H9 (cell line): ENCODE results near the gene RBMS3. TPM values are rescaled to one million over a fixed set of nuclear protein-coding genes. Genes with fewer than 3 reads are reported as not detected.

ENCODE experiments used
- DNase-seq: peaks from one replicate; pipeline ENCODE4 v3.0.0-alpha.2; 2017
- H2AFZ ChIP-seq: one replicate; pipeline ENCODE4 v1.6.1; 2013; ENCODE audit warnings: mild to moderate bottlenecking, low read length, control low read depth, moderate library complexity
- H2AK5ac ChIP-seq: 2 replicates; pipeline ENCODE4 v1.6.1; 2013; ENCODE audit warnings: low read length, control low read depth, mixed read lengths; ENCODE audit not compliant: insufficient read length
- H2BK120ac ChIP-seq: one replicate; pipeline ENCODE4 v1.6.1; 2013; ENCODE audit warnings: low read depth, mild to moderate bottlenecking, low read length, control low read depth, inconsistent platforms; ENCODE audit not compliant: poor library complexity, severe bottlenecking
- H2BK12ac ChIP-seq: 2 replicates; pipeline ENCODE4 v1.6.1; 2013; ENCODE audit warnings: low read length, control low read depth, mixed read lengths, low read depth; ENCODE audit not compliant: insufficient read length
- H2BK15ac ChIP-seq: 2 replicates; pipeline ENCODE4 v1.6.1; 2013; ENCODE audit warnings: low read depth, low read length, control low read depth
- H2BK20ac ChIP-seq: one replicate; pipeline ENCODE4 v1.6.1; 2013; ENCODE audit warnings: low read depth, mild to moderate bottlenecking, low read length, control low read depth, inconsistent platforms; ENCODE audit not compliant: poor library complexity, severe bottlenecking
- H2BK5ac ChIP-seq: 2 replicates; pipeline ENCODE4 v1.6.1; 2013; ENCODE audit warnings: low read length, control low read depth, mixed read lengths; ENCODE audit not compliant: insufficient read length
- H3K14ac ChIP-seq: 2 replicates; pipeline ENCODE4 v1.6.1; 2013; ENCODE audit warnings: low read length, control low read depth; ENCODE audit not compliant: insufficient read depth
- H3K18ac ChIP-seq: 2 replicates; pipeline ENCODE4 v1.6.1; 2013; ENCODE audit warnings: low read depth, mild to moderate bottlenecking, mixed read lengths, low read length, control low read depth; ENCODE audit not compliant: insufficient read length
- H3K23ac ChIP-seq: 2 replicates; pipeline ENCODE4 v1.6.1; 2013; ENCODE audit warnings: low read length, control low read depth, mixed read lengths, low read depth; ENCODE audit not compliant: insufficient read length
- H3K23me2 ChIP-seq: 2 replicates; pipeline ENCODE4 v1.6.1; 2013; ENCODE audit warnings: low read depth, mild to moderate bottlenecking, mixed read lengths, low read length, control low read depth; ENCODE audit not compliant: insufficient read length, poor library complexity, severe bottlenecking
- H3K27ac ChIP-seq: 2 replicates; pipeline ENCODE4 v1.5.1; 2013; ENCODE audit warnings: low read length, control low read depth, mixed read lengths, low read depth; ENCODE audit not compliant: insufficient read length
- H3K27me3 ChIP-seq: 2 replicates; pipeline ENCODE4 v1.6.1; 2013; ENCODE audit warnings: low read length, control low read depth, inconsistent platforms; ENCODE audit not compliant: insufficient read depth
- H3K4ac ChIP-seq: 2 replicates; pipeline ENCODE4 v1.6.1; 2013; ENCODE audit warnings: low read depth, mild to moderate bottlenecking, control low read depth, inconsistent platforms, low read length, moderate library complexity
- H3K4me1 ChIP-seq: 2 replicates; pipeline ENCODE4 v1.6.1; 2013; ENCODE audit warnings: low read length, control low read depth, inconsistent platforms; ENCODE audit not compliant: insufficient read depth
- H3K4me2 ChIP-seq: 2 replicates; pipeline ENCODE4 v1.6.1; 2013; ENCODE audit warnings: low read length, control low read depth, mixed read lengths; ENCODE audit not compliant: insufficient read length, insufficient read depth
- H3K56ac ChIP-seq: 2 replicates; pipeline ENCODE4 v1.6.1; 2013; ENCODE audit warnings: low read depth, mild to moderate bottlenecking, mixed read lengths, low read length, control low read depth; ENCODE audit not compliant: insufficient read length
- H3K79me1 ChIP-seq: 2 replicates; pipeline ENCODE4 v1.6.1; 2013; ENCODE audit warnings: low read depth, mild to moderate bottlenecking, moderate library complexity, low read length, control low read depth, inconsistent platforms; ENCODE audit not compliant: insufficient read depth, poor library complexity, severe bottlenecking
- H3K79me2 ChIP-seq: 2 replicates; pipeline ENCODE4 v1.6.1; 2013; ENCODE audit warnings: low read length, control low read depth, inconsistent platforms; ENCODE audit not compliant: insufficient read depth
- H3K9ac ChIP-seq: 2 replicates; pipeline ENCODE4 v1.6.1; 2013; ENCODE audit warnings: low read length, control low read depth, mixed read lengths; ENCODE audit not compliant: insufficient read length; ENCODE audit errors: extremely low read depth
- H3K9me3 ChIP-seq: one replicate; pipeline ENCODE4 v1.6.1; 2013; ENCODE audit warnings: low read depth, low read length, inconsistent platforms; ENCODE audit not compliant: control insufficient read depth
- H3T11ph ChIP-seq: one replicate; pipeline ENCODE4 v1.6.1; 2013; ENCODE audit warnings: mild to moderate bottlenecking, low read length, control low read depth, inconsistent platforms
- H4K20me1 ChIP-seq: one replicate; pipeline ENCODE4 v1.6.1; 2013; ENCODE audit not compliant: control insufficient read depth, insufficient read length, insufficient read depth
- H4K5ac ChIP-seq: 2 replicates; pipeline ENCODE4 v1.6.1; 2013; ENCODE audit warnings: low read depth, mild to moderate bottlenecking, mixed read lengths, low read length, control low read depth; ENCODE audit not compliant: insufficient read length
- H4K8ac ChIP-seq: replicated peaks from 2 replicates; pipeline ENCODE4 v1.6.1; 2013; ENCODE audit warnings: low read length, control low read depth, mixed read lengths, low read depth; ENCODE audit not compliant: insufficient read length
- H4K91ac ChIP-seq: 2 replicates; pipeline ENCODE4 v1.6.1; 2013; ENCODE audit warnings: low read depth, mild to moderate bottlenecking, moderate library complexity, mixed read lengths, low read length, control low read depth; ENCODE audit not compliant: insufficient read length
- H3K27ac Mint-ChIP-seq, 3 experiments: 2 replicates in 2 of 3; 3 replicates in 1 of 3; pipeline ENCODE4 v1.8.0; 2020 to 2021; ENCODE audit warnings: mixed read lengths in 3 of 3, mild to moderate bottlenecking in 1 of 3, moderate library complexity in 1 of 3
- H3K27me3 Mint-ChIP-seq: 2 replicates; pipeline ENCODE4 v1.8.0; 2021; ENCODE audit warnings: low read depth, mild to moderate bottlenecking, moderate library complexity, mixed read lengths
- H3K36me3 Mint-ChIP-seq, 3 experiments: 2 replicates in 2 of 3; 3 replicates in 1 of 3; pipeline ENCODE4 v1.8.0; 2020 to 2021; ENCODE audit warnings: low read depth in 3 of 3, mixed read lengths in 3 of 3; ENCODE audit not compliant: insufficient read depth in 1 of 3
- H3K4me1 Mint-ChIP-seq, 2 experiments: 2 replicates each; pipeline ENCODE4 v1.8.0; 2020; ENCODE audit warnings: mixed read lengths in 2 of 2
- H3K4me3 Mint-ChIP-seq, 2 experiments: 2 replicates in 1 of 2; 3 replicates in 1 of 2; pipeline ENCODE4 v1.8.0; 2020 to 2021; ENCODE audit warnings: mild to moderate bottlenecking in 2 of 2, mixed read lengths in 2 of 2, moderate library complexity in 1 of 2
- H3K9me3 Mint-ChIP-seq, 2 experiments: 2 replicates in 1 of 2; 3 replicates in 1 of 2; pipeline ENCODE4 v1.8.0; 2020; ENCODE audit warnings: mild to moderate bottlenecking in 2 of 2, mixed read lengths in 2 of 2, moderate library complexity in 1 of 2
- WGBS: extraction: QIAGEN DNeasy Blood & Tissue Kit; methylation state at CpG from one replicate; pipeline ENCODE4 v1.1.7; 2013; ENCODE audit warnings: missing lambda C conversion rate, low lambda C conversion rate, mixed read lengths; ENCODE audit not compliant: insufficient read length; ENCODE audit errors: extremely low coverage; 5-methylcytosine and 5-hydroxymethylcytosine counted together
- total RNA-seq: library from RNA; stranded (reverse); gene quantifications from 2 replicates; pipeline ENCODE4 v1.2.1, GENCODE V29; 2021
- TF ChIP-seq, protein P1 (sequence below): fragments of 200-600 bp; sonication (generic); conservative IDR thresholded peaks from 3 replicates; pipeline ENCODE4 v1.8.0; 2021; ENCODE audit warnings: antibody characterized with exemption, mild to moderate bottlenecking

Gene RBMS3
- total RNA-seq, 1 experiment from 2014 or later = 8.1 TPM

DNA sequence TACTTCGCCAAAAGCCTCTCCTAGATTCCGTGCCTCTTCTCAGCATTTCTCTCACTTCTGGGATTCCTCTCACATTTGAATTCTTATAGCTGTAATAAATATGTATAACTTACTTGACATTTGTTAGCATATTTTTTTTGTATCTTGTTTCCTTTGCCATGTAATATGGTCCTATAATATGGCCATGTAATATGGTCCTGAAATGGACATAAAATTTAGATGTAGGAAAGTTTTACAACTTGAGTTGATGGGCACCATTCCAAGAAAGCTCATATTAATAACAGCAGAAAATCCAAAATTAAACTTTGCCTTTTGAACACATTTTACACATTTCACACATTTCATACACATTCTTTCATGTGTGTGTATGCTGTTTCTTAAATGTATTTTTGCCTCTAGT lies 480.6 kb downstream of the RBMS3 start:
- Histone ChIP-seq H3K4me2 (no peak overlapping the region), H2AFZ (no peak overlapping the region), H3K23me2 (no peaks in the 10 kb centered on the region), H2BK20ac (no peak overlapping the region), H3K23ac (no peak overlapping the region), H3K9me3 (no peaks in the 10 kb centered on the region), H3K79me1 (no peaks in the 10 kb centered on the region), H3K27me3 (no peaks in the 10 kb centered on the region), H3K27ac (no peak overlapping the region), H4K20me1 (no peaks in the 10 kb centered on the region), H2AK5ac (no peak overlapping the region), H4K91ac (no peak overlapping the region), H3K56ac (no peak overlapping the region), H3T11ph (no peak overlapping the region), H3K9ac (no peak overlapping the region), H3K18ac (no peak overlapping the region), H3K4ac (no peak overlapping the region), H3K14ac (no peak overlapping the region), H2BK5ac (no peak overlapping the region), H3K79me2 (no peaks in the 10 kb centered on the region), H2BK12ac (no peak overlapping the region), H4K5ac (no peak overlapping the region), H2BK15ac (no peak overlapping the region), H4K8ac (no peak overlapping the region), H3K4me1 (peaks cover 10% of the 10 kb centered on the region; the same call in 1 of the 2 replicates), H2BK120ac (no peak overlapping the region)
- H3K27me3 Mint-ChIP-seq = no peaks in the 10 kb centered on the region
- no peak for DNase-seq
- no peaks in the 10 kb centered on the region for H3K9me3 Mint-ChIP-seq
- TF ChIP-seq, protein P1, sequence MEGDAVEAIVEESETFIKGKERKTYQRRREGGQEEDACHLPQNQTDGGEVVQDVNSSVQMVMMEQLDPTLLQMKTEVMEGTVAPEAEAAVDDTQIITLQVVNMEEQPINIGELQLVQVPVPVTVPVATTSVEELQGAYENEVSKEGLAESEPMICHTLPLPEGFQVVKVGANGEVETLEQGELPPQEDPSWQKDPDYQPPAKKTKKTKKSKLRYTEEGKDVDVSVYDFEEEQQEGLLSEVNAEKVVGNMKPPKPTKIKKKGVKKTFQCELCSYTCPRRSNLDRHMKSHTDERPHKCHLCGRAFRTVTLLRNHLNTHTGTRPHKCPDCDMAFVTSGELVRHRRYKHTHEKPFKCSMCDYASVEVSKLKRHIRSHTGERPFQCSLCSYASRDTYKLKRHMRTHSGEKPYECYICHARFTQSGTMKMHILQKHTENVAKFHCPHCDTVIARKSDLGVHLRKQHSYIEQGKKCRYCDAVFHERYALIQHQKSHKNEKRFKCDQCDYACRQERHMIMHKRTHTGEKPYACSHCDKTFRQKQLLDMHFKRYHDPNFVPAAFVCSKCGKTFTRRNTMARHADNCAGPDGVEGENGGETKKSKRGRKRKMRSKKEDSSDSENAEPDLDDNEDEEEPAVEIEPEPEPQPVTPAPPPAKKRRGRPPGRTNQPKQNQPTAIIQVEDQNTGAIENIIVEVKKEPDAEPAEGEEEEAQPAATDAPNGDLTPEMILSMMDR = no peak
- no peak overlapping the region for H3K27ac Mint-ChIP-seq
- no peaks in the 10 kb centered on the region for H3K36me3 Mint-ChIP-seq
- peaks cover 14 to 31% of the 10 kb centered on the region in 2 experiments for H3K4me1 Mint-ChIP-seq
- WGBS = no CpG with 5 or more reads among the region's 2 CpGs
- no peak overlapping the region for H3K4me3 Mint-ChIP-seq
